ENCODE measurements around the gene ABCD3.
"Not testable (repeated sequence)": the region's sequence is repeated elsewhere in the genome, so short reads cannot be mapped to it uniquely, and the experiment has no call there.

The ABCD3 gene

GRCh38 chr1:94417978-94418663 is at the start of gene ABCD3:
Gene ABCD3 (plus strand): TSS chr1:94418389. CDS start chr1:94418479, 90 bp downstream.
- FAIRE-seq (peak; percentile 89), DNase-seq (ENCODE audit: low spot score) (peak; percentile 97)

- FAIRE-seq, result not testable (repeated sequence)
Measured at GRCh38 chr1:94372771-94373170, 45.4 kb upstream of the ABCD3 start.

GRCh38 chr1:94373311-94373710 is 44.9 kb upstream of the ABCD3 start:
- DNase-seq (ENCODE audit: low spot score); FAIRE-seq: not testable (repeated sequence)

More at GRCh38 chr1:94372771-94373170, 45.4 kb upstream of the ABCD3 start:
- DNase-seq (ENCODE audit: low spot score), result not testable (repeated sequence)

GRCh38 chr1:94375666-94376065 is 42.5 kb upstream of the ABCD3 start:
- not testable (repeated sequence) for FAIRE-seq; DNase-seq (ENCODE audit: low spot score)

GRCh38 chr1:94378493-94378892 is 39.7 kb upstream of the ABCD3 start:
- not testable (repeated sequence) for FAIRE-seq; DNase-seq (ENCODE audit: low spot score)

GRCh38 chr1:94379615-94380014 is 38.6 kb upstream of the ABCD3 start:
- no peak for FAIRE-seq
- no peak for DNase-seq (ENCODE audit: low spot score)

GRCh38 chr1:94382201-94382600 is 36.0 kb upstream of the ABCD3 start:
- DNase-seq (ENCODE audit: low spot score), result no peak
- FAIRE-seq, result no peak

GRCh38 chr1:94383966-94384408 is 34.2 kb upstream of the ABCD3 start:
- FAIRE-seq (no peak), DNase-seq (ENCODE audit: low spot score) (no peak)

- FAIRE-seq (no peak), DNase-seq (ENCODE audit: low spot score) (no peak)
Measured at GRCh38 chr1:94384485-94385265, 33.5 kb upstream of the ABCD3 start.

- FAIRE-seq (peak; percentile 17), DNase-seq (ENCODE audit: low spot score) (no peak)
Measured at GRCh38 chr1:94385308-94385929, 32.8 kb upstream of the ABCD3 start.

- no peak for FAIRE-seq
Measured at GRCh38 chr1:94389298-94389697, 28.9 kb upstream of the ABCD3 start.

GRCh38 chr1:94394247-94394646 is 23.9 kb upstream of the ABCD3 start:
- no peak for DNase-seq (ENCODE audit: low spot score)
- FAIRE-seq, result peak; percentile 20

More at GRCh38 chr1:94389298-94389697, 28.9 kb upstream of the ABCD3 start:
- DNase-seq (ENCODE audit: low spot score), result no peak

GRCh38 chr1:94395231-94395630 is 23.0 kb upstream of the ABCD3 start:
- FAIRE-seq (no peak), DNase-seq (ENCODE audit: low spot score) (no peak)

GRCh38 chr1:94395748-94396309 is 22.4 kb upstream of the ABCD3 start:
- DNase-seq (ENCODE audit: low spot score), result no peak
- no peak for FAIRE-seq

GRCh38 chr1:94396356-94397010 is 21.7 kb upstream of the ABCD3 start:
- DNase-seq (ENCODE audit: low spot score), result no peak
- FAIRE-seq, result no peak

GRCh38 chr1:94398356-94398755 is 19.8 kb upstream of the ABCD3 start:
- DNase-seq (ENCODE audit: low spot score) (no peak), FAIRE-seq (no peak)

- DNase-seq (ENCODE audit: low spot score), result no peak
- no peak for FAIRE-seq
Measured at GRCh38 chr1:94399453-94399852, 18.7 kb upstream of the ABCD3 start.

GRCh38 chr1:94401206-94401605 is 17.0 kb upstream of the ABCD3 start:
- FAIRE-seq (no peak), DNase-seq (ENCODE audit: low spot score) (no peak)

GRCh38 chr1:94406446-94406845 is 11.7 kb upstream of the ABCD3 start:
- no peak for FAIRE-seq
- no peak for DNase-seq (ENCODE audit: low spot score)

GRCh38 chr1:94408104-94408830 is 9.9 kb upstream of the ABCD3 start:
- no peak for DNase-seq (ENCODE audit: low spot score)
- FAIRE-seq, result no peak

All from urothelium cell line (cell line).